ENCODE results near the gene BCAT1.
A peak's percentile ranks its signal among the peaks of the same experiment; 100 is the strongest.
"Not testable (repeated sequence)": the region's sequence is repeated elsewhere in the genome, so short reads cannot be mapped to it uniquely, and the experiment has no call there.

Gene BCAT1

DNA sequence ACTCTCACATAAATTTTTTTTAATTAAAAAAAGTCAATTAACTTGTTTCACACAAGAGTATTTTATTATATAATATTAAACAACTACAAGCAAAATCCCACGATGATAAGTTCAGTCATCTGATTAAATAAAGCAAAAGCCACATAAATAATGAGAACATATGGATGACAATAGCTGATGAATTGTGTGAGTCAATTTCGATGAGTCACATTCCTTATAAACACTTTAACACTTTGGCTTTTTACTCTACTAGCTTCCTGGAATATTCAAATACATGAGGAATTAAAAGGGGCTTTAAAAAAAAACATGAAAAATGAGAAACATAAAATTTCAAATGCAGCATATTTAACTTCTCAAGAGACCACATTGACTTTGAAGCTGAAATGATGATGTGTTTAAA is 95.3 kb downstream of the BCAT1 start:
- peak overlapping the region; percentile 10 for H3K27ac ChIP-seq (ENCODE audit: low read depth, low read length, severe bottlenecking)
- no CpG with 5 or more reads among the region's 2 CpGs for WGBS, 2 experiments (ENCODE audit: insufficient coverage in 2 of 2)
- no peak overlapping the region for H3K4me3 ChIP-seq (ENCODE audit: extremely low read depth, insufficient read depth, low read length, poor library complexity, severe bottlenecking)
- peaks cover 12% of the 10 kb centered on the region for H3K9me3 ChIP-seq (ENCODE audit: control insufficient read depth, low read length)
- H3K4me1 ChIP-seq (ENCODE audit: control insufficient read depth, insufficient read depth, low read length, poor library complexity, severe bottlenecking), result peaks cover 4% of the 10 kb centered on the region
- peaks cover 65% of the 10 kb centered on the region for H3K36me3 ChIP-seq (ENCODE audit: control insufficient read depth, insufficient read depth, low read length)

DNA sequence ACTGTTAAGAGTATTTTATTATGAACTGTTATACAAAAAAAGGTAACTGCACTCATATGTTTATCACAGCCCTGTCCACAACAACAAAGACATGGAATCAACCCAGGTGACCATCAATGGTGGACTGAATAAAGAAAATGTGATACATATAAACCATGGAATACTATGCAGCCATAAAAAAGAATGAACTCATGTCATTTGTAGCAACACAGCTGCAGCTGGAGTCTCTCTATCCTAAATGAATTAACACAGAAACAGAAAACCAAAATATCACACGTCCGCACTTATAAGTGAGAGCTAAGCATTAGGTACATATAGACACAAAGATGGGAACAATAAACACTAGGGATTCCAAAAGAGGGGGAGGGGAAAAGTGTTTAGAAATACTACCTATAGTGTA is 95.8 kb downstream of the BCAT1 start:
- H3K36me3 ChIP-seq (ENCODE audit: control insufficient read depth, insufficient read depth, low read length), result peaks cover 65% of the 10 kb centered on the region
- no CpG with 5 or more reads among the region's 2 CpGs for WGBS, 2 experiments (ENCODE audit: insufficient coverage in 2 of 2)
- H3K4me3 ChIP-seq (ENCODE audit: extremely low read depth, insufficient read depth, low read length, poor library complexity, severe bottlenecking), result no peak overlapping the region
- no peak overlapping the region for H3K27ac ChIP-seq (ENCODE audit: low read depth, low read length, severe bottlenecking)
- peaks cover 4% of the 10 kb centered on the region for H3K4me1 ChIP-seq (ENCODE audit: control insufficient read depth, insufficient read depth, low read length, poor library complexity, severe bottlenecking)
- peaks cover 8% of the 10 kb centered on the region for H3K9me3 ChIP-seq (ENCODE audit: control insufficient read depth, low read length)

DNA sequence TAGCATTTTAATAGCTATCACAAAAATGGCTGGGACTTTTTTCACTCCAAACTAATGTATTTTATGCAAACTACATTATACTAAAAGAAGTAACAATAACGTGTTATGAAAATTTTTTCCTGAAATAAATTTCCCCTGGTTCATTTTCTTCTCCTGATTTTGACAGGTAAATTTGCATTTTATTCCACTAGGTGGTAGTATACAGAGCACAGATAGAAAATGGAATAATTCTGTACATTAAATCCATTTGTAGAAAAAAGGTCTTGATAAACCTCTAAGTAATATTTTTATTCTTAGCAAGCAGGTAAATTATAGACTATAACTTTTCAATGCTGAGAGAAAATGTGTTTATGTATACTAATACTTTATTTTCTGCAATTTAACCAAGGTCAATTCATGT is 96.5 kb downstream of the BCAT1 start:
- WGBS, 2 experiments (ENCODE audit: insufficient coverage in 2 of 2), result no CpG with 5 or more reads among the region's 1 CpG
- peaks cover 4% of the 10 kb centered on the region for H3K4me1 ChIP-seq (ENCODE audit: control insufficient read depth, insufficient read depth, low read length, poor library complexity, severe bottlenecking)
- peaks cover 64% of the 10 kb centered on the region for H3K36me3 ChIP-seq (ENCODE audit: control insufficient read depth, insufficient read depth, low read length)
- H3K27ac ChIP-seq (ENCODE audit: low read depth, low read length, severe bottlenecking), result no peak overlapping the region
- no peak overlapping the region for H3K4me3 ChIP-seq (ENCODE audit: extremely low read depth, insufficient read depth, low read length, poor library complexity, severe bottlenecking)
- H3K9me3 ChIP-seq (ENCODE audit: control insufficient read depth, low read length), result peaks cover 1% of the 10 kb centered on the region

DNA sequence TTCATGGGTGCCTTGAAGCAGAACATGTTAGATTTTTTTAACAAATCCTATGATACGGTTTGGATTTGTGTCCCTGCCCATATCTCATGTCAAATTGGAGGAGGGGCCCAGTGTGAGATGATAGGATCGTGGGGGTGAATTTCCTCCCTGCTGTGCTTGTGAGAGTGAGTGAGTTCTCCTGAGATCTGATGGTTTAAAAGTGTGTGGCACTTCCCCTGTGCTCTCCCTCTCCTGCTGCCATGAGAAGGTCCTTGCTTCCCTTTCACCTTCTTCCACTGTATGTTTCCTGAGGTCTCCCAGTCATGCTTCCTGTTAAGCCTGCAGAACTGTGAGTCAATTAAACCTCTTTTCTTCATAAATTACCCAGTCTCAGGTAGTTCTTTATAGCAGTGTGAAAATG is 97.0 kb downstream of the BCAT1 start:
- H3K4me3 ChIP-seq (ENCODE audit: extremely low read depth, insufficient read depth, low read length, poor library complexity, severe bottlenecking); H3K9me3 ChIP-seq (ENCODE audit: control insufficient read depth, low read length); H3K4me1 ChIP-seq (ENCODE audit: control insufficient read depth, insufficient read depth, low read length, poor library complexity, severe bottlenecking); H3K27ac ChIP-seq (ENCODE audit: low read depth, low read length, severe bottlenecking): not testable (repeated sequence)
- WGBS, 2 experiments (ENCODE audit: insufficient coverage in 2 of 2), result 42 to 69% methylated on average over 2 of the region's 2 CpGs
- peaks cover 64% of the 10 kb centered on the region for H3K36me3 ChIP-seq (ENCODE audit: control insufficient read depth, insufficient read depth, low read length)

DNA sequence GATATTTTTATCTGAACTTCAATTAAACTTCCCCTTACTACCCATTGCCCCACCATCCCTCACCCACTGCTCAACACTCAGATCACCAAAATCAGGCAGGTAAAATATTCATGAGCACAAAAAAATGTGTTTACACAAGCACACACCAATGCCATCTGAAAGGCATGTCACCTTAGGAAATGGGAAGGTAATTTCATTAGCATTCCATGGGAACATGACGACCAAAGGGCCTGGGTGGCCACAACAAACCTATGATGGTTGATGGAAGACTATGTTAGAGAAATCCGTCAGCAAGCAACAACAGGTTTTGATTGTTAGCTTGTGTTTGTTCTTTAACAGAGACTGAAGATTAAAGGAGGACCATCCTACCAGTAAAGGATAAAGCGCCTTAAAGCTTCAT is 97.6 kb downstream of the BCAT1 start:
- 92 to 94% methylated on average over 2 of the region's 3 CpGs for WGBS, 2 experiments (ENCODE audit: insufficient coverage in 2 of 2)
- peaks cover 4% of the 10 kb centered on the region for H3K4me1 ChIP-seq (ENCODE audit: control insufficient read depth, insufficient read depth, low read length, poor library complexity, severe bottlenecking)
- H3K9me3 ChIP-seq (ENCODE audit: control insufficient read depth, low read length), result no peaks in the 10 kb centered on the region
- H3K36me3 ChIP-seq (ENCODE audit: control insufficient read depth, insufficient read depth, low read length), result peaks cover 63% of the 10 kb centered on the region
- no peak overlapping the region for H3K27ac ChIP-seq (ENCODE audit: low read depth, low read length, severe bottlenecking)
- no peak overlapping the region for H3K4me3 ChIP-seq (ENCODE audit: extremely low read depth, insufficient read depth, low read length, poor library complexity, severe bottlenecking)

DNA sequence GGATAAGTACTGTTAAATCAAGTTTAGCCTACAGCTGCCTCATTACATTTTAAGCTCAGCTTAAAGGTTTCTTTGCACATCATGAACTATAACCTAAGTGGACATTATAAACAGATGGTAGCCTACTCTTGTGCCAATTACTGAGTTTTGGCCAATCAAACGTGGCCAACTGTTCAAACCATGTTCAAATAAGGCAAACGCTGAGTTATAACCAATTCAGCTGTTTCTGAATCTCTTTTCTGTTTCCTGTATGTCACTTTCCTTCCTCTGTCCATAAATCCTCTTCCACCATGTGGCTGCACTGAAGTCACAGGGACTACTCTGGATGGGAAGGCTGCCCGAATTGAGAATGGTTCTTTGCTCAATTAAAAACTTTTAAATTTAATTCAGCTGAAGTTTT is 98.4 kb downstream of the BCAT1 start:
- WGBS, 2 experiments (ENCODE audit: insufficient coverage in 2 of 2), result 86 to 100% methylated on average over 2 of the region's 3 CpGs
- Histone ChIP-seq H3K4me3 (ENCODE audit: extremely low read depth, insufficient read depth, low read length, poor library complexity, severe bottlenecking) (no peak overlapping the region), H3K27ac (ENCODE audit: low read depth, low read length, severe bottlenecking) (no peak overlapping the region)

DNA sequence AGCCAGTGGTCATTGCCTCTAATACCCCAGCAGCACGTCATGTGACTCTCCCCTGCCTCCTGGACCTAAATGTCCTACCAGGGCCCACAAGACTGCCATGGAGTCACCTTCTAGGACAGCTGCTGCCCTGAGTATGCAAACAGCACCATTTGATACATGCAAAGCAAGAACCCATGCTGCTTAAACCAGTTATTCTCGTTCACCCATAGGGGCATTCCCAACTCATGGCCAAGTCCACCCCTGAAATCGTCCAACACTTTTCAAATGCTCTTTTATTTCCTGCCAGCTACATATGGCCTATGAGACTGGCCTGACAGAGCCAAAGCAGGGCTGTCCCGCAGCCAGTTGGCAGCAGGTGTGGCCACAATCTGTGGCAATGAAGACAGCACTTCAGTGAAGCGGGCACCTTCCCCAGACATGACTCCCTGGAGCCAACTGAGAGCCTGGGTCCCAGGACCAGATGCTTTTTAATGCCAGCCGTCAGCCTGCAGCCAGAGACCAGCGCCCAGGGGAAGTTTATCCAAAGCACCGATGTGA is 99.9 kb downstream of the BCAT1 start:
- H3K27ac ChIP-seq (ENCODE audit: low read depth, low read length, severe bottlenecking), result no peak overlapping the region
- 97 to 98% methylated on average over 6 to 8 of the region's 8 CpGs for WGBS, 2 experiments (ENCODE audit: insufficient coverage in 2 of 2)
- H3K36me3 ChIP-seq (ENCODE audit: control insufficient read depth, insufficient read depth, low read length), result peaks cover 66% of the 10 kb centered on the region
- H3K4me3 ChIP-seq (ENCODE audit: extremely low read depth, insufficient read depth, low read length, poor library complexity, severe bottlenecking), result no peak overlapping the region
- no peaks in the 10 kb centered on the region for H3K4me1 ChIP-seq (ENCODE audit: control insufficient read depth, insufficient read depth, low read length, poor library complexity, severe bottlenecking)
- no peaks in the 10 kb centered on the region for H3K9me3 ChIP-seq (ENCODE audit: control insufficient read depth, low read length)

More for the DNA sequence above, 98.4 kb downstream of the BCAT1 start:
- H3K4me1 ChIP-seq (ENCODE audit: control insufficient read depth, insufficient read depth, low read length, poor library complexity, severe bottlenecking), result peaks cover 4% of the 10 kb centered on the region
- peaks cover 59% of the 10 kb centered on the region for H3K36me3 ChIP-seq (ENCODE audit: control insufficient read depth, insufficient read depth, low read length)
- H3K9me3 ChIP-seq (ENCODE audit: control insufficient read depth, low read length), result no peaks in the 10 kb centered on the region

DNA sequence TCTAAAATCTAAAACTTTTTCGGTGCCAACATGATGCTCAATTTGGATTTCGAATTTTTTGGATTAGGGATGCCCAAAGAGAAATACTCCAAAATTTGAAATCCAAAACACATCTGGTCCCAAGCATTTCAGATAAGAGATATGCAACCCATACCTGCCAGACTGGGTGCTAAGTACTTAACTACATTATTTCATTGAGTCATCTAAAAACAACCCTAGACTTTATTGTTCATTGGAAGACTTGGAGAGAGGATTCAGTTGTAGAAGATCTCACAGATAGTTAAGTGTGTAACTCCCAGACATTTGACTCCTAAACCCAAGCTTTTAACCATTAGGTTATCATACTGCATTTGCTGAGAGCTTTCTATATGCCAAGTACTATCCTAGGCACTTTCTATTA is 102.2 kb downstream of the BCAT1 start:
- H3K9me3 ChIP-seq (ENCODE audit: control insufficient read depth, low read length), result no peaks in the 10 kb centered on the region
- no peaks in the 10 kb centered on the region for H3K4me1 ChIP-seq (ENCODE audit: control insufficient read depth, insufficient read depth, low read length, poor library complexity, severe bottlenecking)
- no peak overlapping the region for H3K27ac ChIP-seq (ENCODE audit: low read depth, low read length, severe bottlenecking)
- H3K36me3 ChIP-seq (ENCODE audit: control insufficient read depth, insufficient read depth, low read length), result peaks cover 76% of the 10 kb centered on the region
- 100% methylated on average over 2 of the region's 2 CpGs for WGBS, 2 experiments (ENCODE audit: insufficient coverage in 2 of 2)
- H3K4me3 ChIP-seq (ENCODE audit: extremely low read depth, insufficient read depth, low read length, poor library complexity, severe bottlenecking), result no peak overlapping the region

DNA sequence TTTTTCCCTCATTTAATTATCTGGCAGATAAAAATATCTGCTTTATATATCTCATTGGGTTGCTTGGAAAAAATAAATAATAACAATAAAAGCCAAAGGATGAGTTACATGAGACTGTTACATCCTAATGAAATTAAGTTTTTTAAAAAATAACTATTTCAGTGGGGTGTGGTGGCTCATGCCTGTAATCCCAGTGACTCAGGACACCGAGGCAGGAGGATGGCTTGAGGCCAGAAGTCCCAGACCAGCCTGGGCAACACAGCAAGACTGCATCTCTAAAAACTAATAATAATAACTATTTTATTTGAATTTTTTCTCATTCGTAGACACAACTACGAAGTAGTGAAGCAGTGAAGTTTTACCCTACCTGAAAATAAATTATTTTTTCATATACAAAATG is 103.3 kb downstream of the BCAT1 start:
- WGBS, 2 experiments (ENCODE audit: insufficient coverage in 2 of 2), result 100% methylated on average over 1 of the region's 3 CpGs; no CpG with 5 or more reads in 1 of the 2 experiments
- Histone ChIP-seq H3K9me3 (ENCODE audit: control insufficient read depth, low read length) (no peaks in the 10 kb centered on the region), H3K27ac (ENCODE audit: low read depth, low read length, severe bottlenecking) (no peak overlapping the region), H3K36me3 (ENCODE audit: control insufficient read depth, insufficient read depth, low read length) (peaks cover 73% of the 10 kb centered on the region), H3K4me1 (ENCODE audit: control insufficient read depth, insufficient read depth, low read length, poor library complexity, severe bottlenecking) (no peaks in the 10 kb centered on the region), H3K4me3 (ENCODE audit: extremely low read depth, insufficient read depth, low read length, poor library complexity, severe bottlenecking) (no peak overlapping the region)

DNA sequence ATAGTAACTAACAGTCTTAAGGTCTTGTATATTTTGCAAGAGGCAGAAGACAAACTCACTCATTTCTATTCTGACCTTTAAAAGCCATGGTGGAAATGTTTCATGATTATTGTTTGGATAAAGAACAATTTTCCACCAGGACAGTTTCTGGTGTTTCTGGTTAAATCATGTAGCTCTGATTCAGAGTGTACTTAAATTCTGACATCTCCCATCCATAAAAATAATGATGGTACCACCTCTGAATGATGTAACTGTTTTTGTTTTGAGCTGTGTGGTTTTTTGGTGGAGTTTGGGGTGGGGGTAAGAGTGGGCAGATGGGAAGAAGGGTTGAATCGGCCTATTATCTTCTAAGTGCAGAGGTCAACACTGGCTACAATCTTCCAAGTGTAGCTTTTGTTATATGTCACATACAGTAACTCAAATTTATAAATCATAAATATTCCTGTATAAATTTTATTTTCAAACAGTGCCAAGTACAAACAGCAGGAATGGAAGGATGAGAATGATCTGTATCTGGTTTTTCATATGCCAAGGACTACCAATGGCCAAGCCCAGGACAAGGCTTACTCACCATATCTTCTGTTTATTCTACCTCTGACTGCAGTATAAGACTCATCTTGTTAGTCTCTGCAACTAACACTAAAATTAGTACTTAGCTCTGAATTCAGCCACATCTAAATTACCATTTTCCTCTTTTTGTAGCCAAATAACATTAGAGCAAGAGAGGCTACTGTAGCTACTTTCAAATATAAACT is 108.7 kb downstream of the BCAT1 start:
- no peak overlapping the region for H3K27ac ChIP-seq (ENCODE audit: low read depth, low read length, severe bottlenecking)
- WGBS, 2 experiments (ENCODE audit: insufficient coverage in 2 of 2), result no CpG with 5 or more reads among the region's 1 CpG
- H3K36me3 ChIP-seq (ENCODE audit: control insufficient read depth, insufficient read depth, low read length), result peaks cover 58% of the 10 kb centered on the region
- H3K4me1 ChIP-seq (ENCODE audit: control insufficient read depth, insufficient read depth, low read length, poor library complexity, severe bottlenecking), result no peaks in the 10 kb centered on the region
- H3K4me3 ChIP-seq (ENCODE audit: extremely low read depth, insufficient read depth, low read length, poor library complexity, severe bottlenecking), result no peak overlapping the region
- no peaks in the 10 kb centered on the region for H3K9me3 ChIP-seq (ENCODE audit: control insufficient read depth, low read length)

DNA sequence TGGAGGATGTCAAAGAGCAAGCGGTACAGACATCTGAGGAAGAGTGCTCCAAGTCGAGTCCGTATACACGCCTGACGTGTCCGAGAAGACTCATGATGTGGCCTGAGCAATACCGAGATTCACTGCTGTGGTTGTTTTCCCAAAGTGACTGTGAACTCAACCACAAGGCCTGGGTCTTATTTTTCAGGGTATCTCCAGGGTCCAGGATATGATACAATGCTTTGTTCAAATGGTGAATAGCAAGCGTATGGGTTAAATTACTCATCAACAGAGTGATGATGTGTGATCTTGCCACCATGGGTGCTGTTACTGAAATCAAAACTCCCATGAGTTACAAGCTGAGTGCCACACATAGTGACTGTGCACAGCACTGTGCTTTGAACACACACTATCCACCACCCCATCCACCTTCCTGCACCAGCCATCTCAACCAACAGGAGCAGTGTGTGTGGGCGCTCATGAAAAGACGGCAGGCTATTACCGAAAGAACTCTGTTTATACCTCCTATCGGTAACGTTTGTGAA is 109.6 kb downstream of the BCAT1 start:
- H3K27ac ChIP-seq (ENCODE audit: low read depth, low read length, severe bottlenecking), result no peak overlapping the region

More for the DNA sequence above, 109.6 kb downstream of the BCAT1 start:
- Histone ChIP-seq H3K4me3 (ENCODE audit: extremely low read depth, insufficient read depth, low read length, poor library complexity, severe bottlenecking) (no peak overlapping the region), H3K4me1 (ENCODE audit: control insufficient read depth, insufficient read depth, low read length, poor library complexity, severe bottlenecking) (no peaks in the 10 kb centered on the region), H3K9me3 (ENCODE audit: control insufficient read depth, low read length) (no peaks in the 10 kb centered on the region), H3K36me3 (ENCODE audit: control insufficient read depth, insufficient read depth, low read length) (peaks cover 61% of the 10 kb centered on the region)
- 90 to 97% methylated on average over 7 to 11 of the region's 13 CpGs for WGBS, 2 experiments (ENCODE audit: insufficient coverage in 2 of 2)

Data from mesodermal cell (in vitro differentiated cells).